Left ventricle myocardium inferior (tissue), 1 donor: ENCODE measurements around the gene TGFBR3. TPM values are rescaled to one million over a fixed set of nuclear protein-coding genes. Genes with fewer than 3 reads are reported as not detected.
A peak's percentile ranks its signal among the peaks of the same experiment; 100 is the strongest.

Experiments used
- DNase-seq: peaks from one replicate; pipeline ENCODE4 v3.0.0-alpha.2; 2020
- H3K27ac ChIP-seq: fragments of 200-600 bp; replicated peaks from 2 replicates; pipeline ENCODE4 v1.8.0; 2021
- H3K27me3 ChIP-seq: fragments of 200-600 bp; 2 replicates; pipeline ENCODE4 v1.8.0; 2021; ENCODE audit warnings: low read depth
- H3K36me3 ChIP-seq: fragments of 200-600 bp; 2 replicates; pipeline ENCODE4 v1.8.0; 2021
- H3K4me1 ChIP-seq: fragments of 200-600 bp; 2 replicates; pipeline ENCODE4 v1.8.0; 2021
- H3K4me3 ChIP-seq: fragments of 200-600 bp; 2 replicates; pipeline ENCODE4 v1.8.0; 2021; ENCODE audit warnings: mild to moderate bottlenecking, moderate library complexity
- H3K9me3 ChIP-seq: fragments of 200-600 bp; replicated peaks from 2 replicates; pipeline ENCODE4 v1.8.0; 2021
- intact Hi-C: fragments of 100-400 bp; cut with micrococcal nuclease; formaldehyde crosslinking; loops from one replicate; pipeline ENCODE4 v1.11.0; 2022
- total RNA-seq: library from RNA; stranded (reverse); fragmentation: NEBNext Ultra II Directional; extraction: Animal tissue kit (Norgen Biotek cat#: 25700); gene quantifications from one replicate; pipeline ENCODE4 v1.2.1, GENCODE V29; 2021
- TF ChIP-seq, protein P1 (sequence below): fragments of 200-600 bp; IDR thresholded peaks from 2 replicates; pipeline ENCODE4 v1.8.0; 2021; ENCODE audit warnings: antibody characterized with exemption, mild to moderate bottlenecking, borderline replicate concordance
- donor health status: DM: no; HTN: yes; CAD: no; lungs with severe emphysema.

TGFBR3 gene
- total RNA-seq, 1 donor from 2014 or later: 24.6 TPM

DNA sequence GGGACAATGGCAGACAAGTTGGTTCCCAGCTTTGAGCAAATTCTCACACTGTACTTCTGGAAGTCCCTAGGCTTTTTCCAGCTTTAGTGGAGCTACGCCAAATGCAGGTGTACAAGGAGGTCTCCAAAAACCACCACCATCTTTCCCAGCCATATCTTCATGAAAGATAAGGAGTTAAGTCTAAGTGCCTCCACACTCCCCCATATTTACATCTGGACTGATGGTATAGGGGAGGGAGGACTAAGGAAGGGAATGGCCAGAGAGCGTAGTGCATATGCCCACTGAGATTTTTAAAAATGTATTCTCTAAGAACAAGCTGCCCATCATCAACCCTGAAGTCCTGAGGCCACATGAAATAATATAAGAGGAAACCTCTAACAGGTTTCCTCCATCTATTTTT, 161.3 kb downstream of the TGFBR3 start:
- TF ChIP-seq, protein P1, sequence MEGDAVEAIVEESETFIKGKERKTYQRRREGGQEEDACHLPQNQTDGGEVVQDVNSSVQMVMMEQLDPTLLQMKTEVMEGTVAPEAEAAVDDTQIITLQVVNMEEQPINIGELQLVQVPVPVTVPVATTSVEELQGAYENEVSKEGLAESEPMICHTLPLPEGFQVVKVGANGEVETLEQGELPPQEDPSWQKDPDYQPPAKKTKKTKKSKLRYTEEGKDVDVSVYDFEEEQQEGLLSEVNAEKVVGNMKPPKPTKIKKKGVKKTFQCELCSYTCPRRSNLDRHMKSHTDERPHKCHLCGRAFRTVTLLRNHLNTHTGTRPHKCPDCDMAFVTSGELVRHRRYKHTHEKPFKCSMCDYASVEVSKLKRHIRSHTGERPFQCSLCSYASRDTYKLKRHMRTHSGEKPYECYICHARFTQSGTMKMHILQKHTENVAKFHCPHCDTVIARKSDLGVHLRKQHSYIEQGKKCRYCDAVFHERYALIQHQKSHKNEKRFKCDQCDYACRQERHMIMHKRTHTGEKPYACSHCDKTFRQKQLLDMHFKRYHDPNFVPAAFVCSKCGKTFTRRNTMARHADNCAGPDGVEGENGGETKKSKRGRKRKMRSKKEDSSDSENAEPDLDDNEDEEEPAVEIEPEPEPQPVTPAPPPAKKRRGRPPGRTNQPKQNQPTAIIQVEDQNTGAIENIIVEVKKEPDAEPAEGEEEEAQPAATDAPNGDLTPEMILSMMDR: no peak
- Histone ChIP-seq H3K27ac (peak overlapping the region; percentile 87), H3K9me3 (no peaks in the 10 kb centered on the region), H3K27me3 (no peaks in the 10 kb centered on the region), H3K4me1 (peaks cover 44% of the 10 kb centered on the region), H3K36me3 (peaks cover 31% of the 10 kb centered on the region), H3K4me3 (no peak overlapping the region)
- intact Hi-C loops: no loop called here
- DNase-seq: no peak

DNA sequence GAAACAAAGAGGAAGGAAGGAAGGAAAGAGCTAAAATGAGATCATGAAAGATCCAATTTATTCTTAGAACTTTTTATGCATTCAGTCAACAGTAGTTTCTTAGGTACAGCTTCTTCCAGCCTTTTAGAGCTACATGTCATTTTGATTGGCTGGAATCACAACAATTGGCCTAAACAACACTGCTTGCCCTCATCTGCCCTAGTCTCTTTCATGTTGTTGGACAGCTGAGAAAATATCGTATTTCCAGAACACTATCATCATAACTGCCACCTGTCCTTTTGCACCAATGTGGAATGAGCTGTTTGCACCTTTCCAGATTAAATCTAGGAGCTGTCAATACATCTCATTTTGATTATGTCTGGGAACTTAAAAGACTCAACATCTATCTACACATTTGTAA, 161.7 kb downstream of the TGFBR3 start:
- Histone ChIP-seq H3K36me3 (peaks cover 32% of the 10 kb centered on the region), H3K9me3 (no peaks in the 10 kb centered on the region), H3K4me3 (no peak overlapping the region), H3K27me3 (no peaks in the 10 kb centered on the region), H3K27ac (peak overlapping the region; percentile 87), H3K4me1 (peaks cover 44% of the 10 kb centered on the region)
- DNase-seq: no peak
- TF ChIP-seq, protein P1: no peak
- intact Hi-C loops: no loop called here

DNA sequence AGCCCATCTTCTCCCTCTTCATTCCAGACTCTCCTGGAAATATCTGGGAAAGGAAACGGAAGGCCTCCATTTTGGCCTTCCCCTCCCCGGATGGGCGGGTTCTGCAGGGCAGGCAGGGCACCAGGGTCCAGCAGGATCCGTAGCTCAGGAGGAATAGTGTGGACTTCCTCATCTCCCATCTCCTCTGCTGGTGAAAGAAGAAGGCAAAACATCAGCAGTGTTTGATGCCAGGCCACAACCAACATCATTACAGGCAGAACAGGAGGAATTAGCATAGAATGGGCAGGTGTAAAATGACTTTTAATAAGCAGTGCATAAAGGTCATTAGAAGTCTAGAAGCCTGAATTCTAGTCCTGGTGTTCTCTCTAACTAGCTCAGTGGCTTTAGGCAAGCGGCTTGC, 165.9 kb downstream of the TGFBR3 start:
- H3K27me3 ChIP-seq: no peaks in the 10 kb centered on the region
- no peaks in the 10 kb centered on the region for H3K9me3 ChIP-seq
- TF ChIP-seq, protein P1: no peak
- no peak overlapping the region for H3K4me3 ChIP-seq
- no peak overlapping the region for H3K27ac ChIP-seq
- DNase-seq: no peak
- intact Hi-C loops: no loop called here
- peaks cover 60% of the 10 kb centered on the region for H3K36me3 ChIP-seq
- H3K4me1 ChIP-seq: peaks cover 10% of the 10 kb centered on the region

DNA sequence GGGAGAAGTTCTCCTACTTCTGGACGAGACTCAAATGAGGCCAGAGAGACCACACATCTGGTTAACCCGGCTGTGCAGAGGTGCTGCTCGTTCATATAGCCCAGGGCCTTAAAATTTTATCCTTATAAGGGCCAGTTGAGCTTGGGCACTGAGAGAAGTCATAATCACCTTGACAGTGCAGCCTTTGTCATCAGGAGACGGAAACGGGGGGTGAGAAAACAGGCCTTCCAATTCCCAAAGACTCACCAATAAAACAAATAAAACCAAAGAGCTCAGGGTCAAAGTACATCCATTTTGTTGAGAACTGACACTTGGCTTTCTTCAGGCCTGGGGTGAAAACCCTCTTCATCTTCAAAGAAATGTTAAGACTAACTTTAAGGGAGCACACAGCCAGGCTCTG, 167.1 kb downstream of the TGFBR3 start:
- H3K9me3 ChIP-seq: no peaks in the 10 kb centered on the region
- TF ChIP-seq, protein P1: no peak
- intact Hi-C loops: no loop called here
- peaks cover 68% of the 10 kb centered on the region for H3K36me3 ChIP-seq
- H3K27ac ChIP-seq: no peak overlapping the region
- no peak overlapping the region for H3K4me3 ChIP-seq
- DNase-seq: no peak
- peaks cover 2% of the 10 kb centered on the region for H3K4me1 ChIP-seq
- H3K27me3 ChIP-seq: no peaks in the 10 kb centered on the region

DNA sequence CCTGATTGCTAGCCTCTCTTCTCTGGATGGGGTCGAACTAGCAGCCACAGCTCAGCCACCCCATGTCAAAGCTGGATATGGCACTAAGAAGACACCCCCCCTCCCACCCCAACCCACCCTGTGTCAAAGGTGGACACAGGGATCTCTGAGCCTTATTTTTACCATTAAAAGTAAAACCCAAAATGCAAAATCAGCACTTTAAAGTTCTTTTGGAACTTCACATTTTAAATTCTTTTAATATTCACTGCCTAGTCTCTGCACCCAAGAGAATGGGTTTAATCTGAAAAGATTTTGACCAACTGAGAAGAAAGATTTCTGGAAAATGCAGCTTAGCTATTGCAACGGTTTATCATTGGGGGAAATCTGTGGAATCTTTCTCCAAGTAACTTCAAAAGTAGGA, 167.6 kb downstream of the TGFBR3 start:
- Histone ChIP-seq H3K9me3 (no peaks in the 10 kb centered on the region), H3K4me1 (peaks cover 7% of the 10 kb centered on the region), H3K27me3 (no peaks in the 10 kb centered on the region), H3K27ac (no peak overlapping the region), H3K36me3 (peaks cover 68% of the 10 kb centered on the region), H3K4me3 (no peak overlapping the region)
- TF ChIP-seq, protein P1: no peak
- intact Hi-C loops: no loop called here
- no peak for DNase-seq

DNA sequence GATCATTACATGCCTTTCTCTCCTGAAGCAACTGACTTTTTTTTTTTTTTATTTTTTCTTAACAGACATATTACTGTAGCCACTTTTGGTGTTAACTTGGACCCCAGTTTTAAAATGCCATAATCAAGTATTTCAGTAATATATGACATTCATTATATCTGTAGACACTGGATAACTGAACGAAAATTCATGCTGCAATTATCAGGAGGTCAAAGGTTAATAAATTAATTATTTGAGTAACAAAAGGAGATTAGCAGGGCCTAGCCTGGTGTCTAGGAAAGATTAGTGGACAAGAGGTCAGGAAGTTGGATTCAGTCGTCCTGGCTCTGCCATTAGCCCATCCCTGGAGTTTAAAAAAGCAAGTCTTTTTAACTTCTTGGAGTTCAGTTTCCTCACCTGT, 168.1 kb downstream of the TGFBR3 start:
- TF ChIP-seq, protein P1: no peak
- Histone ChIP-seq H3K36me3 (peaks cover 68% of the 10 kb centered on the region), H3K4me3 (no peak overlapping the region), H3K4me1 (peaks cover 13% of the 10 kb centered on the region), H3K9me3 (no peaks in the 10 kb centered on the region), H3K27me3 (no peaks in the 10 kb centered on the region), H3K27ac (no peak overlapping the region)
- intact Hi-C loops: no loop called here
- no peak for DNase-seq
